Fibroblast of the aortic adventitia (primary cell): ENCODE data around the gene RPIA. TPM values are rescaled to one million over a fixed set of nuclear protein-coding genes. Genes with fewer than 3 reads are reported as not detected.
A peak's percentile ranks its signal among the peaks of the same experiment; 100 is the strongest.

Source experiments
- DNase-seq: peaks from one replicate; pipeline ENCODE4 v3.0.0-alpha.2; 2010; ENCODE audit warnings: low read depth
- H3K4me3 ChIP-seq: 2 replicates; pipeline ENCODE4 v1.5.1; 2011; ENCODE audit warnings: low read depth, mild to moderate bottlenecking, control low read depth, low read length, moderate library complexity
- CTCF ChIP-seq: IDR thresholded peaks from 2 replicates; pipeline ENCODE4 v1.5.1; 2011; ENCODE audit warnings: mild to moderate bottlenecking, low read length, control low read depth, inconsistent platforms; ENCODE audit not compliant: insufficient read depth
- total RNA-seq: library from RNA; depleted of rRNA; stranded (reverse); fragments of >200 nt; gene quantifications from 2 replicates; pipeline ENCODE4 v1.2.3, GENCODE V29; 2012; ENCODE audit warnings: low replicate concordance

Gene RPIA
- total RNA-seq, 1 donor: 7.6 TPM

- H3K4me3 ChIP-seq: no peak overlapping the region
- peak; percentile 89 for DNase-seq
- no peak for TF ChIP-seq CTCF
Measured at GRCh38 chr2:88658326-88658725, 33.1 kb upstream of the RPIA start.

GRCh38 chr2:88658881-88659537 is 32.5 kb upstream of the RPIA start:
- peak; percentile 84 for DNase-seq
- no peak overlapping the region for H3K4me3 ChIP-seq
- no peak for TF ChIP-seq CTCF

- TF ChIP-seq CTCF: no peak
- H3K4me3 ChIP-seq: no peak overlapping the region
- peak; percentile 78 for DNase-seq
Measured at GRCh38 chr2:88659538-88659915, 31.9 kb upstream of the RPIA start.

GRCh38 chr2:88660622-88661021 is 30.9 kb upstream of the RPIA start:
- no peak overlapping the region for H3K4me3 ChIP-seq
- no peak for DNase-seq
- no peak for TF ChIP-seq CTCF

GRCh38 chr2:88666576-88666975 is 24.9 kb upstream of the RPIA start:
- no peak overlapping the region for H3K4me3 ChIP-seq
- DNase-seq: no peak
- no peak for TF ChIP-seq CTCF

- TF ChIP-seq CTCF: no peak
- DNase-seq: no peak
- H3K4me3 ChIP-seq: no peak overlapping the region
Measured at GRCh38 chr2:88667219-88667618, 24.3 kb upstream of the RPIA start.

GRCh38 chr2:88668862-88669261 is 22.6 kb upstream of the RPIA start:
- TF ChIP-seq CTCF: no peak
- DNase-seq: no peak

More at GRCh38 chr2:88668862-88669261, 22.6 kb upstream of the RPIA start:
- H3K4me3 ChIP-seq: no peak overlapping the region
